Measurements from ENCODE around the gene IFITM10.

- TF ChIP-seq, protein P1, sequence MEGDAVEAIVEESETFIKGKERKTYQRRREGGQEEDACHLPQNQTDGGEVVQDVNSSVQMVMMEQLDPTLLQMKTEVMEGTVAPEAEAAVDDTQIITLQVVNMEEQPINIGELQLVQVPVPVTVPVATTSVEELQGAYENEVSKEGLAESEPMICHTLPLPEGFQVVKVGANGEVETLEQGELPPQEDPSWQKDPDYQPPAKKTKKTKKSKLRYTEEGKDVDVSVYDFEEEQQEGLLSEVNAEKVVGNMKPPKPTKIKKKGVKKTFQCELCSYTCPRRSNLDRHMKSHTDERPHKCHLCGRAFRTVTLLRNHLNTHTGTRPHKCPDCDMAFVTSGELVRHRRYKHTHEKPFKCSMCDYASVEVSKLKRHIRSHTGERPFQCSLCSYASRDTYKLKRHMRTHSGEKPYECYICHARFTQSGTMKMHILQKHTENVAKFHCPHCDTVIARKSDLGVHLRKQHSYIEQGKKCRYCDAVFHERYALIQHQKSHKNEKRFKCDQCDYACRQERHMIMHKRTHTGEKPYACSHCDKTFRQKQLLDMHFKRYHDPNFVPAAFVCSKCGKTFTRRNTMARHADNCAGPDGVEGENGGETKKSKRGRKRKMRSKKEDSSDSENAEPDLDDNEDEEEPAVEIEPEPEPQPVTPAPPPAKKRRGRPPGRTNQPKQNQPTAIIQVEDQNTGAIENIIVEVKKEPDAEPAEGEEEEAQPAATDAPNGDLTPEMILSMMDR (IDR thresholded peaks at IDR 0.05), result no peak
- no peak for TF ChIP-seq POLR2AphosphoS5 (IDR thresholded peaks at IDR 0.05; ENCODE audit: insufficient read depth in 1 of 2, low read depth in 1 of 2)
- TF ChIP-seq POLR2A (IDR thresholded peaks at IDR 0.05), result no peak
These were observed 41.7 kb downstream of the IFITM10 start for GRCh38 chr11:1708716-1709115.
